K562 (cell line): Measurements from ENCODE around the gene PLD1. TPM values are rescaled to one million over a fixed set of nuclear protein-coding genes. Genes with fewer than 3 reads are reported as not detected.
A peak's percentile ranks its signal among the peaks of the same experiment; 100 is the strongest.

ENCODE experiments used
- CBFA2T2 ChIP-seq: fragments of 450-650 bp; conservative IDR thresholded peaks from 2 replicates; pipeline ENCODE4 v1.6.1; 2017; ENCODE audit warnings: mild to moderate bottlenecking
- CHAMP1 ChIP-seq: fragments of 450-650 bp; IDR thresholded peaks from 2 replicates; pipeline ENCODE4 v1.6.1; 2016; ENCODE audit warnings: mild to moderate bottlenecking
- CTBP1 ChIP-seq: fragments of 450-650 bp; IDR thresholded peaks from 2 replicates; pipeline ENCODE4 v1.6.1; 2016; ENCODE audit warnings: borderline replicate concordance
- FOSL1 ChIP-seq: fragments of 200-800 bp; sonication (Bioruptor generic); conservative IDR thresholded peaks from 2 replicates; pipeline ENCODE4 v1.6.1; 2016; ENCODE audit warnings: missing genetic modification characterization, missing compliant biosample characterization
- GABPA ChIP-seq: fragments of 200-800 bp; sonication (Bioruptor generic); conservative IDR thresholded peaks from 2 replicates; pipeline ENCODE4 v1.6.1; 2016; ENCODE audit warnings: low read depth, missing genetic modification characterization, missing compliant biosample characterization
- HDAC1 ChIP-seq, 2 experiments: fragments of 450-650 bp; IDR thresholded peaks; 2 replicates each; pipeline ENCODE4 v1.6.1; 2016 to 2017; ENCODE audit warnings: inconsistent platforms in 1 of 2, mild to moderate bottlenecking in 1 of 2, moderate library complexity in 1 of 2
- JUND ChIP-seq, 2 experiments: IDR thresholded peaks; 2 replicates in 1 of 2; 3 replicates in 1 of 2; pipeline ENCODE4 v1.6.1; 2011; ENCODE audit warnings: borderline replicate concordance in 2 of 2, low read depth in 2 of 2, low read length in 2 of 2, improper control_type of control experiment in 1 of 2, missing biosample characterization in 1 of 2, missing genetic modification characterization in 1 of 2, missing genetic modification reagents in 1 of 2
- MECOM ChIP-seq: fragments of 250-450 bp; sonication (Bioruptor Pico); IDR thresholded peaks from 2 replicates; pipeline ENCODE4 v1.8.0; 2022; ENCODE audit warnings: inconsistent platforms
- NBN ChIP-seq: fragments of 450-650 bp; IDR thresholded peaks from 2 replicates; pipeline ENCODE4 v1.6.1; 2016; ENCODE audit warnings: low read depth, mild to moderate bottlenecking
- NCOR1 ChIP-seq: fragments of 450-650 bp; IDR thresholded peaks from 2 replicates; pipeline ENCODE4 v1.6.1; 2016; ENCODE audit warnings: mild to moderate bottlenecking, moderate library complexity
- RAD21 ChIP-seq, 2 experiments: fragments of 250-450 bp in 1 of 2; fragments of 450-650 bp in 1 of 2; sonication (Bioruptor Pico) in 1 of 2; formaldehyde crosslinking in 1 of 2; IDR thresholded peaks in 1 of 2; conservative IDR thresholded peaks in 1 of 2; 2 replicates each; pipeline versions ENCODE4 v1.4.0 to v1.8.0; 2020 to 2022; ENCODE audit warnings: mild to moderate bottlenecking in 2 of 2, moderate library complexity in 1 of 2
- RBM25 ChIP-seq: fragments of 200-400 bp; formaldehyde crosslinking; IDR thresholded peaks from 2 replicates; pipeline ENCODE4 v1.6.1; 2018; ENCODE audit warnings: low read length, low read depth, moderate library complexity; ENCODE audit not compliant: severe bottlenecking
- TAL1 ChIP-seq: fragments of 450-650 bp; IDR thresholded peaks from 2 replicates; pipeline ENCODE4 v1.6.1; 2016; ENCODE audit warnings: mild to moderate bottlenecking
- TCF3 ChIP-seq: sonication (generic); formaldehyde crosslinking; IDR thresholded peaks from 2 replicates; pipeline ENCODE4 v1.4.0; 2020; ENCODE audit warnings: mild to moderate bottlenecking, missing genetic modification reagents
- U2AF2 ChIP-seq: fragments of 200-400 bp; formaldehyde crosslinking; optimal IDR thresholded peaks from 2 replicates; pipeline ENCODE3; 2017; ENCODE audit warnings: low read depth, mild to moderate bottlenecking, low read length
- YY1 ChIP-seq, 3 experiments: IDR thresholded peaks; 2 replicates each; pipeline ENCODE4 v1.6.1; 2011; ENCODE audit warnings: low read length in 2 of 3, mild to moderate bottlenecking in 2 of 3, moderate library complexity in 2 of 3, borderline replicate concordance in 1 of 3, control low read depth in 1 of 3, low read depth in 1 of 3; ENCODE audit not compliant: insufficient read depth in 3 of 3, insufficient replicate concordance in 2 of 3, control insufficient read depth in 1 of 3, insufficient read length in 1 of 3; ENCODE audit errors: extremely low read depth in 1 of 3
- ZNF165 ChIP-seq: fragments of 250-450 bp; sonication (Bioruptor Pico); IDR thresholded peaks from 2 replicates; pipeline ENCODE4 v1.4.0; 2020; ENCODE audit warnings: borderline replicate concordance
- ZNF232 ChIP-seq: sonication (generic); formaldehyde crosslinking; IDR thresholded peaks from 2 replicates; pipeline ENCODE4 v1.8.0; 2022; ENCODE audit warnings: mild to moderate bottlenecking, missing genetic modification reagents
- ZNF24 ChIP-seq: fragments of 450-650 bp; IDR thresholded peaks from 2 replicates; pipeline ENCODE4 v1.6.1; 2016
- ZNF324 ChIP-seq: fragments of 250-450 bp; sonication (Bioruptor Pico); IDR thresholded peaks from 2 replicates; pipeline ENCODE4 v1.4.0; 2020; ENCODE audit warnings: mild to moderate bottlenecking
- polyA plus RNA-seq, 8 experiments: library from polyadenylated mRNA; depleted of rRNA in 4 of 8; stranded (reverse) in 5 of 8; unstranded in 3 of 8; fragments of >200 nt; fragmentation: Nextera tagmentation in 2 of 8; fragmentation: Illumina TruSeq in 1 of 8; extraction: Ambion mirVana in 2 of 8; extraction: Trizol in 1 of 8; gene quantifications; 2 replicates each; pipeline versions ENCODE4 v1.2.1 to v1.2.3, GENCODE V29; 2011 to 2014; ENCODE audit warnings: inconsistent platforms in 1 of 8, missing spikeins in 1 of 8
- total RNA-seq, 7 experiments: library from RNA; depleted of rRNA in 6 of 7; stranded (reverse); fragments of >200 nt in 6 of 7; fragmentation: Illumina TruSeq in 2 of 7; extraction: Trizol in 2 of 7; gene quantifications; 2 replicates each; pipeline versions ENCODE4 v1.2.1 to v1.2.3, GENCODE V29; 2011 to 2021; ENCODE audit warnings: low replicate concordance in 1 of 7
- TF ChIP-seq, protein P1 (sequence below): fragments of 200-800 bp; sonication (Bioruptor generic); IDR thresholded peaks from 2 replicates; pipeline ENCODE4 v1.6.1; 2017; ENCODE audit warnings: missing genetic modification characterization, missing compliant biosample characterization
- TF ChIP-seq, protein P2 (sequence below): fragments of 450-650 bp; formaldehyde crosslinking; IDR thresholded peaks from 2 replicates; pipeline ENCODE4 v1.4.0; 2020; ENCODE audit warnings: mild to moderate bottlenecking, moderate library complexity

Gene PLD1
- total and polyA plus RNA-seq, 9 of the 15 experiments (the other 6 are each of a cell fraction or from before 2014, with no cell fraction given), result 8.4 to 26.1 (median 18.6) TPM

DNA sequence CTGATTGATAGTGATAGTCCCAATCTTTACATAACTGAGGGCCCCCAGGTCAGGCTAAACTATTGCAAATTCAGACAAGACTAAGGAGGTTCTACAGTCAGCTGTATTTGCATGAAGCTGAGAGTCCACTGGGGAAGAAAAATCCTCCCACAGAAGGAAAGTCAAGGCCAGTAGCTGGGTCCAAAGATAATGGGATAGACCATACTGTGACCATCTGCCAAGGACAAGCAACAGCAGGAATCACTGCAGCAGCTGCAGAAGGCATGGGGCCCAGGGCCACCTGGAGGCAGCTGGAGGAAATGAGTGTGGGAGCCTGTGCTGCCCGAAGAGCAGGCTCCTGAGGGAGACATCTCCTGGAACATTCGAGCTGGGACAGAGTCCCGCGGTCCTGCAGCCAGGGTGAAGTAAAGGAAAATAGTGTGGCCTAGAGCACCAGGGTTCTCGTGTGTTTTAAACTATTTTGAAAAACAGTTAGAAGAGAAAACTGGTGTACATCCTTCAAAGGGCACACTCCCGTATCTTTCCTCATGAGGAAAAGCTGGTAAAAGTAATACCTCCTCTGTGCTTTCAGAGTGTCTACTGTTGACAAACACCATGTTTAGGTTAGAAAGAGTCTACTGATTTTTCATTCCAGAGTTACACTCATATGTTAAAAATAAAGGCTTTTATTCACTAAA lies 19.7 kb upstream of the PLD1 start (continued):
- TF ChIP-seq, protein P1, sequence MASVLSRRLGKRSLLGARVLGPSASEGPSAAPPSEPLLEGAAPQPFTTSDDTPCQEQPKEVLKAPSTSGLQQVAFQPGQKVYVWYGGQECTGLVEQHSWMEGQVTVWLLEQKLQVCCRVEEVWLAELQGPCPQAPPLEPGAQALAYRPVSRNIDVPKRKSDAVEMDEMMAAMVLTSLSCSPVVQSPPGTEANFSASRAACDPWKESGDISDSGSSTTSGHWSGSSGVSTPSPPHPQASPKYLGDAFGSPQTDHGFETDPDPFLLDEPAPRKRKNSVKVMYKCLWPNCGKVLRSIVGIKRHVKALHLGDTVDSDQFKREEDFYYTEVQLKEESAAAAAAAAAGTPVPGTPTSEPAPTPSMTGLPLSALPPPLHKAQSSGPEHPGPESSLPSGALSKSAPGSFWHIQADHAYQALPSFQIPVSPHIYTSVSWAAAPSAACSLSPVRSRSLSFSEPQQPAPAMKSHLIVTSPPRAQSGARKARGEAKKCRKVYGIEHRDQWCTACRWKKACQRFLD, result peak; percentile 69; the same call in 1 of the 2 replicates
- TF ChIP-seq GABPA (0 out of 2 replicates have a peak, but pooled peaks have one; percentile 14), RBM25 (no peak), U2AF2 (no peak), ZNF24 (0 out of 2 replicates have a peak, but pooled peaks have one; percentile 39), ZNF232 (peak; percentile 29; the same call in 1 of the 2 replicates), RAD21 (CRISPR knock-in tag; conservative IDR thresholded peaks at IDR 0.05 in 1 of 2, IDR thresholded peaks at IDR 0.05 in 1 of 2) (peak; percentile 69 to 89), TAL1 (peak; percentile 37; the same call in 1 of the 2 replicates), YY1 (IDR thresholded peaks at IDR 0.05; ENCODE audit: borderline replicate concordance in 1 of 3, control insufficient read depth in 1 of 3, extremely low read depth in 1 of 3, insufficient read depth in 3 of 3, insufficient read length in 1 of 3, insufficient replicate concordance in 2 of 3, low read depth in 1 of 3, low read length in 2 of 3) (peak in 1 of 3 experiments; percentile 17), CTBP1 (peak; percentile 70; the same call in 1 of the 2 replicates), NBN (peak; percentile 29; the same call in 1 of the 2 replicates), NCOR1 (peak; percentile 50; the same call in 1 of the 2 replicates), MECOM (peak; percentile 33; the same call in 1 of the 2 replicates), ZNF165 (CRISPR knock-in tag) (no peak), CBFA2T2 (peak; percentile 84), JUND (IDR thresholded peaks at IDR 0.05; ENCODE audit: borderline replicate concordance, low read depth, low read length) (no peak; the same call in 1 of the 2 replicates), JUND (tag; IDR thresholded peaks at IDR 0.05; ENCODE audit: borderline replicate concordance, low read depth, low read length) (no peak), CHAMP1 (0 out of 2 replicates have a peak, but pooled peaks have one; percentile 38), FOSL1 (tag) (0 out of 2 replicates have a peak, but pooled peaks have one; percentile 26), HDAC1 (IDR thresholded peaks at IDR 0.05) (peak in 1 of 2 experiments; percentile 44; a peak in 1 of 4 replicates), ZNF324 (CRISPR knock-in tag) (no peak), TCF3 (CRISPR knock-in tag) (peak; percentile 68)
- TF ChIP-seq, protein P2, sequence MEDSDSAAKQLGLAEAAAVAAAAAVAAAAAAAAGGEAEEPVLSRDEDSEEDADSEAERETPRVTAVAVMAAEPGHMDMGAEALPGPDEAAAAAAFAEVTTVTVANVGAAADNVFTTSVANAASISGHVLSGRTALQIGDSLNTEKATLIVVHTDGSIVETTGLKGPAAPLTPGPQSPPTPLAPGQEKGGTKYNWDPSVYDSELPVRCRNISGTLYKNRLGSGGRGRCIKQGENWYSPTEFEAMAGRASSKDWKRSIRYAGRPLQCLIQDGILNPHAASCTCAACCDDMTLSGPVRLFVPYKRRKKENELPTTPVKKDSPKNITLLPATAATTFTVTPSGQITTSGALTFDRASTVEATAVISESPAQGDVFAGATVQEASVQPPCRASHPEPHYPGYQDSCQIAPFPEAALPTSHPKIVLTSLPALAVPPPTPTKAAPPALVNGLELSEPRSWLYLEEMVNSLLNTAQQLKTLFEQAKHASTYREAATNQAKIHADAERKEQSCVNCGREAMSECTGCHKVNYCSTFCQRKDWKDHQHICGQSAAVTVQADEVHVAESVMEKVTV (CRISPR knock-in tag), result peak; percentile 67
